ENCODE measurements around the gene DST.

- TF ChIP-seq CTCF (IDR thresholded peaks at IDR 0.05; ENCODE audit: low read length) = no peak
- no peak for TF ChIP-seq EZH2 (optimal IDR thresholded peaks at IDR 0.05; ENCODE audit: low read depth, low read length)
These were observed 48.6 kb upstream of the DST start for GRCh38 chr6:56691286-56691595.
